Measurements from ENCODE around the gene ADGRV1.
"Not testable (repeated sequence)": the region's sequence is repeated elsewhere in the genome, so short reads cannot be mapped to it uniquely, and the experiment has no call there.

The ADGRV1 gene

DNA sequence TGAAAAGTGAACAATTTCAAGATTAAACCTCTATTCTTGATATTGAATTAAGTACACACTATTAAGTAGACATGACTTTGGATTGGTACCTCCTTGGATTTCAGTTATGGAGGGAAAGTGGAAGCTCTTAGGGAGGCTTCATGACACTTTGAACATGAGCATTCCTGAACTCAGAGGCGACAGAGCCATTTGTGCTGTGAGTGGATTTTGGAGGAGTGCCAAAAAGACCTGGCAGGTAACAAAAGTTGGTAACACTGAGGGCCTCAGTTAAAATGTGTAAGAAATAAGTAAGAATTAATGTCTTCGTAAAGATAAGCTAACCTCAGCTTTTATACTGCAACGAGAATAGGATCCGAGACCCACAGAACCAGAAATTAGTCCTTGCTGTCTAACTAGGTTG lies 467.9 kb downstream of the ADGRV1 start:
- Histone ChIP-seq H3K27ac (ENCODE audit: low read length) (no peak overlapping the region), H3K27me3 (ENCODE audit: low read depth, low read length) (no peaks in the 10 kb centered on the region), H3K9me3 (ENCODE audit: control insufficient read depth in 1 of 2, low read length in 2 of 2) (no peaks in the 10 kb centered on the region), H3K4me1 (ENCODE audit: control insufficient read depth in 1 of 2, insufficient read depth in 2 of 2, low read length in 2 of 2) (peaks cover 0 to 6% of the 10 kb centered on the region in 2 donors), H3K4me3 (ENCODE audit: low read depth in 1 of 2, low read length in 2 of 2) (no peak overlapping the region), H3K36me3 (ENCODE audit: control insufficient read depth in 1 of 2, insufficient read depth in 2 of 2, low read length in 2 of 2) (no peaks in the 10 kb centered on the region)

DNA sequence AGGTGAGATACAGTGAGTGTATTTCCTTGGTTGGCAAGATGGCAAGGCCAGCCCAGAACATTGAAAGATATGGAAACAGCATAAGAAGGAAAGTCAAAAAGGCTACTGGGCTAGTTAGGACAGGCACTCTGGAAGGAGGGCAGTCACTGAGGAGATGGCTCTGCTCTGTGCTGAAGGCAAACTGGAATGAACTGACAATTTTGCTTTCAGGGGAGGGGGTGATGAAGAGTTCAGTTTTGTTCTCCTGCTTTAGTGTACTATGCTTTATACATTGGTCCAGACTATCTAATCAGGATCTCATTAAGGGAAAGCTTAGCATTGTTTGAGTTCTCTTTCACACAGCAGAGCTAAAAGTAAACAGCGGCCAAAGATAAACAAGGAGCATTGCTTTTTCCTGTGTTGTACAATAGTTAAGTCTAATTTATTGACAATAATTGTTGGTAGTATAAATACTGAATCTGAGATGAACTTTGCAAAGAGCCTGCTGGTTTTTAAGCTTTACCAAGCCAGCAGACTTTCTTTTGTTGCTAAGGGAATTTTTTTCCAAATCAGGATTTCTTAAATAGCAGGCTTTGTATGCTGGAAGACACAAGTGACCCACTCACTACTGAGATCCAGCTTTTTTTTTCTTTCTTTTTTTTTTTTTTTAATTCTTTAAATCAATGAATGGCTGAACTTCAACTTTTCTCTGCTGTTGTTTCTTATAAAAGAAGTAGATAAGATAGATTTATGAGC lies 469.0 kb downstream of the ADGRV1 start:
- Histone ChIP-seq H3K27ac (ENCODE audit: low read length) (no peak overlapping the region), H3K27me3 (ENCODE audit: low read depth, low read length) (no peaks in the 10 kb centered on the region), H3K4me3 (ENCODE audit: low read depth in 1 of 2, low read length in 2 of 2) (no peak overlapping the region), H3K9me3 (ENCODE audit: control insufficient read depth in 1 of 2, low read length in 2 of 2) (no peaks in the 10 kb centered on the region), H3K4me1 (ENCODE audit: control insufficient read depth in 1 of 2, insufficient read depth in 2 of 2, low read length in 2 of 2) (peaks cover 0 to 2% of the 10 kb centered on the region in 2 donors), H3K36me3 (ENCODE audit: control insufficient read depth in 1 of 2, insufficient read depth in 2 of 2, low read length in 2 of 2) (no peaks in the 10 kb centered on the region)

- Histone ChIP-seq H3K27me3 (ENCODE audit: low read depth, low read length) (no peaks in the 10 kb centered on the region), H3K27ac (ENCODE audit: low read length) (no peak overlapping the region), H3K4me1 (ENCODE audit: control insufficient read depth in 1 of 2, insufficient read depth in 2 of 2, low read length in 2 of 2) (peaks cover 0 to 3% of the 10 kb centered on the region in 2 donors)
Measured at GRCh38 chr5:91028499-91028956, 469.9 kb downstream of the ADGRV1 start.

GRCh38 chr5:91030521-91031401 lies 472.2 kb downstream of the ADGRV1 start:
- H3K27ac ChIP-seq (ENCODE audit: low read length): no peak overlapping the region
- no peaks in the 10 kb centered on the region for H3K27me3 ChIP-seq (ENCODE audit: low read depth, low read length)
- H3K4me3 ChIP-seq (ENCODE audit: low read depth in 1 of 2, low read length in 2 of 2): no peak overlapping the region
- H3K4me1 ChIP-seq (ENCODE audit: control insufficient read depth in 1 of 2, insufficient read depth in 2 of 2, low read length in 2 of 2): peaks cover 0 to 4% of the 10 kb centered on the region in 2 donors
- H3K36me3 ChIP-seq (ENCODE audit: control insufficient read depth in 1 of 2, insufficient read depth in 2 of 2, low read length in 2 of 2): no peaks in the 10 kb centered on the region
- no peaks in the 10 kb centered on the region for H3K9me3 ChIP-seq (ENCODE audit: control insufficient read depth in 1 of 2, low read length in 2 of 2)

More at GRCh38 chr5:91028499-91028956, 469.9 kb downstream of the ADGRV1 start:
- Histone ChIP-seq H3K36me3 (ENCODE audit: control insufficient read depth in 1 of 2, insufficient read depth in 2 of 2, low read length in 2 of 2) (no peaks in the 10 kb centered on the region), H3K9me3 (ENCODE audit: control insufficient read depth in 1 of 2, low read length in 2 of 2) (no peaks in the 10 kb centered on the region), H3K4me3 (ENCODE audit: low read depth in 1 of 2, low read length in 2 of 2) (no peak overlapping the region)

DNA sequence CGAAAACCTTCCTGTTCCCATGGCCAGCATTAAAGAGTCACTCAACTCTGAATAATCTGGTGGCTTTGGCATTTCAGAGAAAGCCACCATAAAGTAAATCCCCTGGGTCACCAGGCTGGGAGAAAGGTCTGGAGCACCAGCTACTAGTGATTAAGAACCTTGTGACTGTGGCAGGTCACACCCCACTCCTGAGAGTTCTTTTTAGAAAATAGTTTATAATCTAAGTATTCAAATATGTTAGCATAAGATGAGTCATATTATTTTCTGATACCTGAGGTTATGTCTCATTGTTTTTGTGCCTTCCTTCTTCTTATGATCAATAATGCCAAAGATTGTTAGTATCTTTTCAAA lies 472.8 kb downstream of the ADGRV1 start:
- Histone ChIP-seq H3K27ac (ENCODE audit: low read length) (no peak overlapping the region), H3K4me3 (ENCODE audit: low read depth in 1 of 2, low read length in 2 of 2) (no peak overlapping the region), H3K9me3 (ENCODE audit: control insufficient read depth in 1 of 2, low read length in 2 of 2) (no peaks in the 10 kb centered on the region), H3K36me3 (ENCODE audit: control insufficient read depth in 1 of 2, insufficient read depth in 2 of 2, low read length in 2 of 2) (no peaks in the 10 kb centered on the region), H3K27me3 (ENCODE audit: low read depth, low read length) (no peaks in the 10 kb centered on the region), H3K4me1 (ENCODE audit: control insufficient read depth in 1 of 2, insufficient read depth in 2 of 2, low read length in 2 of 2) (peaks cover 0 to 4% of the 10 kb centered on the region in 2 donors)

DNA sequence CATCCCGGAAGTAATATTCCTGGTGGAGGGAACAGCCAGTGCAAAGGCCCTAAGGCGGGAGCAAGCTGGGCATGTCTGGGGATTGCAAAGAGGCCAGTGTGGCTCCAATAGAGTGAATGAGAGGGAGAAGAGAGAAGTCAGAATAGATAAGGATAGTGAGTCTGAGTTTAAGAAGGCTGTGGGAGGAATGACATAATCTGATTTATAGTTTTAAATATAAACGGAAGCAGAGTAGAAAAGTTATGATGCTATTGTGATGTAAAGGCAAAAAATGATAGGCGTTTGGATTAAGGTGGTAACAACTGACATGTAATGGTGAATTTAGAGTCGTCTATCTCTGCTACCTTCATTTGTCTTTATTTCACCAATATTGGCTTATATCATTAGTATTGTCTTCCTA lies 473.5 kb downstream of the ADGRV1 start:
- Histone ChIP-seq H3K4me3 (ENCODE audit: low read depth in 1 of 2, low read length in 2 of 2) (no peak overlapping the region), H3K27me3 (ENCODE audit: low read depth, low read length) (no peaks in the 10 kb centered on the region), H3K9me3 (ENCODE audit: control insufficient read depth in 1 of 2, low read length in 2 of 2) (no peaks in the 10 kb centered on the region), H3K36me3 (ENCODE audit: control insufficient read depth in 1 of 2, insufficient read depth in 2 of 2, low read length in 2 of 2) (no peaks in the 10 kb centered on the region), H3K27ac (ENCODE audit: low read length) (no peak overlapping the region), H3K4me1 (ENCODE audit: control insufficient read depth in 1 of 2, insufficient read depth in 2 of 2, low read length in 2 of 2) (peaks cover 0 to 4% of the 10 kb centered on the region in 2 donors)

DNA sequence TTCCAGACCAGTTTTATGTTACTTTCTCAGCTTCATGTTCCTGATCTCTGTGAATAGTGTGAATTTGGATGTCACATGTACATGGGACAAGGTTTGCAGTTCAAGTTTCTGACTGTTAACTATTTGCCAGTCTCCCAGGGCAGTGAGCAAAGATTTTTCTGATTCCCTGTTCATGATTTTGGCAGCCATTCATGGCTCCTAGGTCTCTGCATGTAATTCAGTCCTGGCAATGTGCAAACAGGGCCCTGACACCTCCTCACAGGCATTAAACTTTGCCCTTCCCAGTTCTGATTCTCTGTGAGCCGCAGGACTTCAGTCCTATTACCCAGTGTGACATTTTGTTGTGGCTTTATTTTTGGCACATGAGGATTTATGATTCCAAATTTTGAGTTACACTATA lies 474.8 kb downstream of the ADGRV1 start:
- H3K4me3 ChIP-seq (ENCODE audit: low read depth in 1 of 2, low read length in 2 of 2): no peak overlapping the region

DNA sequence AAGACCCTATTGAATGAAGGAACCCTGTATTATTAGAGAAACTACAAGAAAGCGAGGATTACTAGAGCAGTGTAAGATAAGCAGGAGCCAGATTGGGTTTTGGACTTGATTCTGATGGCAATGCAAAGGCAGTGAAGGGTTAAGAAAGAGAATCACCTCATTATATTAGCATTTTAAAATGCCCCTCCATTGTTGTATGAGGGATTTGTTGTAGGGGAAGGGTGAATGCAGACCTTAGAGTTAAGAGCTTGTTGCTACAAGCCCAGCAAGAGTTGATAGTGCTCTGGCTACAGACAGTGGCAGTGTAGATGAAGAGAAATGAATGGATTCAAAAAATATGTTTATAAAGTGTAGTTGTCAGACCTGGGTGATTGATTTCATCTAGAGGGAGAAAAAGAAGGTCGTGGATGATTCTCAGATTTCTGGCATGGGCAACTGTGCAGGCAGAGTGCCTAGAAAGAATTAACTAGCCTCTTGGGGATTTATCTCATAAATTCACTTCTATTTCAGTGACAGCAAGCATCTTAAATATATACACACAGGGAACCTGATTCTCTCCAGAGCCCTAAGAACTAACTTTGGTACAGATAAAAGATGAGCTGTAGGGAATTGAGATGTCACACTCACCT lies 479.7 kb downstream of the ADGRV1 start:
- Histone ChIP-seq H3K27me3 (ENCODE audit: low read depth, low read length) (no peaks in the 10 kb centered on the region), H3K9me3 (ENCODE audit: control insufficient read depth in 1 of 2, low read length in 2 of 2) (no peaks in the 10 kb centered on the region), H3K4me3 (ENCODE audit: low read depth in 1 of 2, low read length in 2 of 2) (no peak overlapping the region), H3K4me1 (ENCODE audit: control insufficient read depth in 1 of 2, insufficient read depth in 2 of 2, low read length in 2 of 2) (peaks cover 0 to 19% of the 10 kb centered on the region in 2 donors), H3K27ac (ENCODE audit: low read length) (no peak overlapping the region), H3K36me3 (ENCODE audit: control insufficient read depth in 1 of 2, insufficient read depth in 2 of 2, low read length in 2 of 2) (no peaks in the 10 kb centered on the region)

More for the DNA sequence above, 474.8 kb downstream of the ADGRV1 start:
- Histone ChIP-seq H3K27me3 (ENCODE audit: low read depth, low read length) (no peaks in the 10 kb centered on the region), H3K27ac (ENCODE audit: low read length) (no peak overlapping the region), H3K36me3 (ENCODE audit: control insufficient read depth in 1 of 2, insufficient read depth in 2 of 2, low read length in 2 of 2) (no peaks in the 10 kb centered on the region), H3K4me1 (ENCODE audit: control insufficient read depth in 1 of 2, insufficient read depth in 2 of 2, low read length in 2 of 2) (peaks cover 0 to 13% of the 10 kb centered on the region in 2 donors), H3K9me3 (ENCODE audit: control insufficient read depth in 1 of 2, low read length in 2 of 2) (no peaks in the 10 kb centered on the region)

DNA sequence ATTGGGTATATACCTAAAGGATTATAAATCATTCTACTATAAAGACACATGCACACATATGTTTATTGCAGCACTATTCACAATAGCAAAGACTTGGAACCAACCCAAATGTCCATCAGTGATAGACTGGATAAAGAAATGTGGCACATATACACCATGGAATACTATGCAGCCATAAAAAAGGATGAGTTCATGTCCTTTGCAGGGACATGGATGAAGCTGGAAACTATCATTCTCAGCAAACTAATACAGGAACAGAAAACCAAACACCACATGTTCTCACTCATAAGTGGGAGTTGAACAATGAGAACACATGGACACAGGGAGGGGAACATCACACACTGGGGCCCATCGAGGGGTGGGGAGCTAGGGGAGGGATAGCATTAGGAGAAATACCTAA lies 482.5 kb downstream of the ADGRV1 start:
- peaks cover 0 to 16% of the 10 kb centered on the region in 2 donors for H3K4me1 ChIP-seq (ENCODE audit: control insufficient read depth in 1 of 2, insufficient read depth in 2 of 2, low read length in 2 of 2)
- H3K27me3 ChIP-seq (ENCODE audit: low read depth, low read length); H3K27ac ChIP-seq (ENCODE audit: low read length); H3K36me3 ChIP-seq (ENCODE audit: control insufficient read depth in 1 of 2, insufficient read depth in 2 of 2, low read length in 2 of 2); H3K9me3 ChIP-seq (ENCODE audit: control insufficient read depth in 1 of 2, low read length in 2 of 2); H3K4me3 ChIP-seq (ENCODE audit: low read depth in 1 of 2, low read length in 2 of 2): not testable (repeated sequence)

DNA sequence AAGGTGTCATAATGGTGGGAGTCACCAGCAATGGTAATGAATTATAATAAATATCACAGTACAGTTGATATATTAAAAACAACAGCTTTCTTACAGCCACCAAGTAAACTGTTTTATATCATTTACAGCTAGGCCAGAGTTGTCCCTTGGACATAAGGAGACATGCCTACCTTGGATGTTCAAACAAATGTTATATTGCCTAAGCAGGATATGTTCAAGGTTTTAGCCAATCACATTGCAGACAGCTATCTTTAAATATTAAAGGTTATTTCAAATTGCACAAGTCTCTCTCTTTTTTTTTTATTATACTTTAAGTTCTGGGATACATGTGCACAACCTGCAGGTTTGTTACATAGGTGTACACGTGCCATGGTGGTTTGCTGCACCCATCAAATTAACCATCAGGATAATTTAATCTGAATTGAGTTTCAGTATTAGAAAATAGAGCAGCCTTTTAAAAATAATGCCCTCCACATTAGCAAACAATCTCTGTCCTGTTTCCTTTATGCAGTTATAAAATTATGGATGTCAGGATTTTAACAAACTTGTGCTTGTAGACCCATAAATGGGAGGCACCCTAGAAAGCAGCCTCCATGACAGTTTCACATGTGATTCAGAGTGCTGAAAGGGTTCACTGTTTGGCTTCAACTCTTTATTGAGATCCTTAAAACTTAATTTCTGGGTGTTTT lies 483.8 kb downstream of the ADGRV1 start:
- no peaks in the 10 kb centered on the region for H3K36me3 ChIP-seq (ENCODE audit: control insufficient read depth in 1 of 2, insufficient read depth in 2 of 2, low read length in 2 of 2)
- H3K27me3 ChIP-seq (ENCODE audit: low read depth, low read length): no peaks in the 10 kb centered on the region
- no peak overlapping the region for H3K4me3 ChIP-seq (ENCODE audit: low read depth in 1 of 2, low read length in 2 of 2)
- peaks cover 0 to 16% of the 10 kb centered on the region in 2 donors for H3K4me1 ChIP-seq (ENCODE audit: control insufficient read depth in 1 of 2, insufficient read depth in 2 of 2, low read length in 2 of 2)
- no peak overlapping the region for H3K27ac ChIP-seq (ENCODE audit: low read length)
- H3K9me3 ChIP-seq (ENCODE audit: control insufficient read depth in 1 of 2, low read length in 2 of 2): no peaks in the 10 kb centered on the region

GRCh38 chr5:91042936-91043255 lies 484.3 kb downstream of the ADGRV1 start:
- Histone ChIP-seq H3K4me3 (ENCODE audit: low read depth in 1 of 2, low read length in 2 of 2) (no peak overlapping the region), H3K9me3 (ENCODE audit: control insufficient read depth in 1 of 2, low read length in 2 of 2) (no peaks in the 10 kb centered on the region), H3K27me3 (ENCODE audit: low read depth, low read length) (no peaks in the 10 kb centered on the region), H3K27ac (ENCODE audit: low read length) (no peak overlapping the region), H3K4me1 (ENCODE audit: control insufficient read depth in 1 of 2, insufficient read depth in 2 of 2, low read length in 2 of 2) (peaks cover 0 to 12% of the 10 kb centered on the region in 2 donors), H3K36me3 (ENCODE audit: control insufficient read depth in 1 of 2, insufficient read depth in 2 of 2, low read length in 2 of 2) (no peaks in the 10 kb centered on the region)
